Right atrium auricular region (tissue), 2 donors: ENCODE results near the gene ANKRD11. TPM values are rescaled to one million over a fixed set of nuclear protein-coding genes. Genes with fewer than 3 reads are reported as not detected.
"Not testable (repeated sequence)": the region's sequence is repeated elsewhere in the genome, so short reads cannot be mapped to it uniquely, and the experiment has no call there.

ENCODE experiments used
- DNase-seq: peaks from one replicate; pipeline ENCODE4 v3.0.0-alpha.2; 2019; ENCODE audit warnings: low spot score
- H3K27ac ChIP-seq, 2 donors: fragments of 200-600 bp; sonication (generic); 1 replicate in 1 of 2; 2 replicates in 1 of 2; pipeline ENCODE4 v1.5.1; 2016 to 2019
- H3K27me3 ChIP-seq, 2 donors: fragments of 200-600 bp; sonication (generic); one replicate each; pipeline versions ENCODE4 v1.5.1 to v1.6.0; 2017 to 2019
- H3K36me3 ChIP-seq: fragments of 200-600 bp; sonication (generic); one replicate; pipeline ENCODE4 v1.5.1; 2016
- H3K4me1 ChIP-seq, 2 donors: fragments of 200-600 bp; sonication (generic); one replicate each; pipeline versions ENCODE4 v1.5.1 to v1.6.0; 2017 to 2019
- H3K4me3 ChIP-seq, 2 donors: fragments of 200-600 bp; sonication (generic); 1 replicate in 1 of 2; 2 replicates in 1 of 2; pipeline ENCODE4 v1.5.1; 2017 to 2019; ENCODE audit warnings: mild to moderate bottlenecking in 1 of 2, moderate library complexity in 1 of 2
- H3K9me3 ChIP-seq, 2 donors: fragments of 200-600 bp; sonication (generic); one replicate each; pipeline ENCODE4 v1.5.1; 2019
- total RNA-seq, 2 donors: library from RNA; depleted of rRNA; stranded (reverse); fragments of >200 nt; gene quantifications; one replicate each; pipeline ENCODE4 v1.1.0, GENCODE V29; 2016
- TF ChIP-seq, protein P1 (sequence below), 2 donors: fragments of 200-600 bp; sonication (generic); IDR thresholded peaks; one replicate each; pipeline ENCODE4 v1.5.1; 2019; ENCODE audit warnings: antibody characterized with exemption in 2 of 2

Gene ANKRD11
- total RNA-seq, 2 donors from 2014 or later, result 55.2 to 68.1 TPM

DNA sequence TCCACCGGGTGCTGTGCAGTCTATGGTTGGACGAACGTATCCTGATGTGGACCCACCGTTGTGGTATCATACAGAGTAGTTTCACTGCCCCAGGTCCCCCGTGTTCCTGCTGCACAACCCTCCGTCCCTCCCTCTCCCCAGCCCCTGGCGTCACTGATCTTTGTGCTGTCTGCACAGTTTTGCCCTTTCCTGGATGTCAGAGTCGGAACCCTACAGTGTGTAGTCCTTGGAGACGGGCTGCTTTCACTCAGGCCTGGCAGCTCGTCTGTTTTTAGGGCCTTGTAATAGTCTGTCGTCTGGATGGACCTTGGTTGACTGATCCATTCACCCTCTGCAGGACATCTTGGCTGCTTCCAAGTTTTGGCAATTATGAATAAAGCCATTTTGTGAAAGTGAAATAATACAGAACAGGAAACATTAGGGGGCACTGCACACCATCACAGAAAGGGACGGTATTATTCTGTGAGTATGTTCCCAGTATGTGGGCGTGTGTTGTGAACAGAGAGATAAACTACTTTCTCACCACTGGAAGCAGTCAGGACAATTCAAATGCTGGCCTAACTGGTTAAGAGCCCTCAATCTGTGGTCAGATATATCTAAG, 156.9 kb downstream of the ANKRD11 start:
- Histone ChIP-seq H3K27ac (peak overlapping the region; percentile 82 to 88), H3K4me1 (peaks cover 0 to 86% of the 10 kb centered on the region in 2 donors)
- H3K4me3 ChIP-seq, DNase-seq, H3K36me3 ChIP-seq, H3K9me3 ChIP-seq, H3K27me3 ChIP-seq: not testable (repeated sequence)
- TF ChIP-seq, protein P1, sequence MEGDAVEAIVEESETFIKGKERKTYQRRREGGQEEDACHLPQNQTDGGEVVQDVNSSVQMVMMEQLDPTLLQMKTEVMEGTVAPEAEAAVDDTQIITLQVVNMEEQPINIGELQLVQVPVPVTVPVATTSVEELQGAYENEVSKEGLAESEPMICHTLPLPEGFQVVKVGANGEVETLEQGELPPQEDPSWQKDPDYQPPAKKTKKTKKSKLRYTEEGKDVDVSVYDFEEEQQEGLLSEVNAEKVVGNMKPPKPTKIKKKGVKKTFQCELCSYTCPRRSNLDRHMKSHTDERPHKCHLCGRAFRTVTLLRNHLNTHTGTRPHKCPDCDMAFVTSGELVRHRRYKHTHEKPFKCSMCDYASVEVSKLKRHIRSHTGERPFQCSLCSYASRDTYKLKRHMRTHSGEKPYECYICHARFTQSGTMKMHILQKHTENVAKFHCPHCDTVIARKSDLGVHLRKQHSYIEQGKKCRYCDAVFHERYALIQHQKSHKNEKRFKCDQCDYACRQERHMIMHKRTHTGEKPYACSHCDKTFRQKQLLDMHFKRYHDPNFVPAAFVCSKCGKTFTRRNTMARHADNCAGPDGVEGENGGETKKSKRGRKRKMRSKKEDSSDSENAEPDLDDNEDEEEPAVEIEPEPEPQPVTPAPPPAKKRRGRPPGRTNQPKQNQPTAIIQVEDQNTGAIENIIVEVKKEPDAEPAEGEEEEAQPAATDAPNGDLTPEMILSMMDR (IDR thresholded peaks at IDR 0.05), result peak; percentile 32 to 79

DNA sequence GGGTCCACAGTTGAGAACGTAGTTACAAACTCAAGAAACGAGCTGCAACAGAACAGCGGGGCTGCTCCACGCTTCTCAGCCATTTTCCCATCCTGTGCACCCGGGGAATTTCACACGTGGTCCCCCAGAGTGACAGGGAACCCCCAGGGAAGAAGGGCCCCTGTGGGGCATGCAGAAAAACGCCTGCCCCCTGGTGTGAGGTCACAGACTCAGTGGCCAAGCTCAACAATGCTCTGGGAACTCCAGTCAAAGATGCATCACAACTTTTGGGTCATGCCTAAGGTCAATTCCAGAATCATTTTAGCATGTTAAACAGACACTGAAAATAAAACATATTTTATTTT, 157.5 kb downstream of the ANKRD11 start:
- TF ChIP-seq, protein P1 (IDR thresholded peaks at IDR 0.05), result no peak

DNA sequence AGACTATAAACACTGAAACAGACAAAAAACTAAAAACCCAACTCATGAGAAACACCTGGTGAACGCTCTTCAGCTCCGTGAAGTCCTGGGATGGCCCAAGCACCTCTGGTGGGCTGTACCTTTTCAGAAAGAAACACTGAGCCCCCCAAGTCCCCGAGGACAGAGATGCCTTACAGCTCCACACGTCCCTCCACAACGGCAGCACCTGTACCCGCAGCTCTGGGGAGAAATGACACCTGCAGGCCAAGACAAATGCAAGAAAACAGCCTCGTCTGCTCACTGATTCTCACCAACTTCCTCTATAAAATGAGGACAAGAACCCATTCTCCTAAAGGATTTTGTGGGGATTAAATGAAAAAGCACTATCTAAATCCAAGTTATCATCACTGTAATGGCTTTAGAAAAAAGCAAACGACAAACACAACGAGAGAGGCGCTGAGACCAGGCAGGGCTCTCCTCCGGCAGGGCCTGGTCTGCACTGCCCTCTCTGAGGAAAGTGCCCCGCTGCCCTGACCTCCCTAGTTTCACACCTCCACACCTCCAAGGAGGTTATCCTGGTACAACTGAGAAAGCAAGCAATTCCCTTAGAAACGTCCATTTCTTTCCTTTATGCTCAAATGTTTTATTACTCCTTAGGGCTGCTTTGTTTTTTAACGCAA, 158.0 kb downstream of the ANKRD11 start:
- no peak for DNase-seq

More for the DNA sequence above, 157.5 kb downstream of the ANKRD11 start:
- peak overlapping the region in 1 of 2 donors; percentile 88 for H3K27ac ChIP-seq
- H3K9me3 ChIP-seq, result no peaks in the 10 kb centered on the region
- DNase-seq, result no peak
- peaks cover 0 to 80% of the 10 kb centered on the region in 2 donors for H3K4me1 ChIP-seq
- H3K4me3 ChIP-seq, result no peak overlapping the region
- no peaks in the 10 kb centered on the region for H3K36me3 ChIP-seq
- H3K27me3 ChIP-seq, result no peaks in the 10 kb centered on the region

DNA sequence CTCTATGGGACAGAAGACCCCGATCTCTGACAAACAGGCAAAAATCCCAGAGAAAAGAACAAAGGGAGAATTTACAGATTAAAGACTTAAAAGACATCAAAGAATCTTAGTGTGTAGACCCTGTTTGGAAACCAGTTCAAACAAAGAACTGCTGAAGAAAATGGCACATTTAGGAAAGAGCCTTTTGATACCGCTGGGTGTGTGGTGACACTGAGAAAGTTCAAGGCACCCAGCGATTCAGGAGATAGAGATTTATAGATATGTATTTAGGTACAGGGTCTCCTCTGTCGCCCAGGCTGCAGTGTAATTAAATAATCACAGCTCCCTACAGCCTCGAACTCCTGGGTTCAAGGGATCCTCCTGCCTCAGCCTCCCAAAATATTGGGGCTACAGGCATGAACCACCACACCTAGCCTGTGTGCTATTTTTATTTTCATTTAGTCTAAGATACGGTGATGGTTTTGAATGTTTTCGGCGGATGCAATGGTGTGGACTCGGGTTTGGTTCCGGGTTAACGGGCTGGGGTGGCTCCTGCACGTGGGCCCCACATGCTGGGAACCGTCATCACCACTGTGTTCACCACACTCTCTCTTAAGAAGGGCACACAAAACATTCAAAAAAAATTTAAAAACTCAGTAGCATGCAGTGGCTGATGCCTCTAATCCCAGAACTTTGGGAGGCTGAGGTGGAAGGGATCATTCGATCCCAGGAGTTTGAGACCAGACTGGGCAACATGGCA, 158.8 kb downstream of the ANKRD11 start:
- H3K36me3 ChIP-seq, result no peaks in the 10 kb centered on the region
- H3K4me3 ChIP-seq, result no peak overlapping the region
- H3K4me1 ChIP-seq, result peaks cover 0 to 82% of the 10 kb centered on the region in 2 donors
- TF ChIP-seq, protein P1 (IDR thresholded peaks at IDR 0.05), result no peak
- no peak for DNase-seq
- no peaks in the 10 kb centered on the region for H3K9me3 ChIP-seq
- no peaks in the 10 kb centered on the region for H3K27me3 ChIP-seq
- H3K27ac ChIP-seq, result peak overlapping the region in 1 of 2 donors; percentile 88

More for the DNA sequence above, 158.0 kb downstream of the ANKRD11 start:
- H3K9me3 ChIP-seq, result no peaks in the 10 kb centered on the region
- H3K27ac ChIP-seq, result peak overlapping the region in 1 of 2 donors; percentile 88
- TF ChIP-seq, protein P1 (IDR thresholded peaks at IDR 0.05), result no peak
- H3K4me3 ChIP-seq, result no peak overlapping the region
- H3K4me1 ChIP-seq, result peaks cover 0 to 75% of the 10 kb centered on the region in 2 donors
- H3K36me3 ChIP-seq, result no peaks in the 10 kb centered on the region
- H3K27me3 ChIP-seq, result no peaks in the 10 kb centered on the region

- Histone ChIP-seq H3K4me3 (no peak overlapping the region), H3K9me3 (no peaks in the 10 kb centered on the region), H3K4me1 (peaks cover 0 to 82% of the 10 kb centered on the region in 2 donors), H3K36me3 (no peaks in the 10 kb centered on the region), H3K27ac (peak overlapping the region; percentile 42 to 68), H3K27me3 (no peaks in the 10 kb centered on the region)
- DNase-seq, result no peak
- TF ChIP-seq, protein P1 (IDR thresholded peaks at IDR 0.05), result no peak
These were observed 160.0 kb downstream of the ANKRD11 start for GRCh38 chr16:89330177-89330856.

DNA sequence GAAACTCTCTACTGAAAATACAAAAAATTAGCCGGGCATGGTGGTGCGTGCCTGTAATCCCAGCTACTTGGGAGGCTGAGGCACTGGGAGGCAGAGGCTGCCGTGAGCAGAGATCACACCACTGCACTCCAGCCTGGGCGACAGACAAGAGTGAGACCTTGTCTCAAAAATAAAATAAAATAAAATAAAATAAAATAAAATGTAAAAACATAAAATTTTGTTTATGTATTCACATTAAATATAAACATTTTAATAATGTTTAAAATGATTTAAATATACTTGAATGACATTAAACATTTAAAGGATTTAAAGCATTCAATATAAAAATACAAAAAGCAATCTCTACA, 160.6 kb downstream of the ANKRD11 start:
- H3K36me3 ChIP-seq, H3K4me3 ChIP-seq, H3K27me3 ChIP-seq, H3K9me3 ChIP-seq, DNase-seq: not testable (repeated sequence)
- Histone ChIP-seq H3K4me1 (peaks cover 0 to 82% of the 10 kb centered on the region in 2 donors), H3K27ac (peak overlapping the region; percentile 42 to 68)

DNA sequence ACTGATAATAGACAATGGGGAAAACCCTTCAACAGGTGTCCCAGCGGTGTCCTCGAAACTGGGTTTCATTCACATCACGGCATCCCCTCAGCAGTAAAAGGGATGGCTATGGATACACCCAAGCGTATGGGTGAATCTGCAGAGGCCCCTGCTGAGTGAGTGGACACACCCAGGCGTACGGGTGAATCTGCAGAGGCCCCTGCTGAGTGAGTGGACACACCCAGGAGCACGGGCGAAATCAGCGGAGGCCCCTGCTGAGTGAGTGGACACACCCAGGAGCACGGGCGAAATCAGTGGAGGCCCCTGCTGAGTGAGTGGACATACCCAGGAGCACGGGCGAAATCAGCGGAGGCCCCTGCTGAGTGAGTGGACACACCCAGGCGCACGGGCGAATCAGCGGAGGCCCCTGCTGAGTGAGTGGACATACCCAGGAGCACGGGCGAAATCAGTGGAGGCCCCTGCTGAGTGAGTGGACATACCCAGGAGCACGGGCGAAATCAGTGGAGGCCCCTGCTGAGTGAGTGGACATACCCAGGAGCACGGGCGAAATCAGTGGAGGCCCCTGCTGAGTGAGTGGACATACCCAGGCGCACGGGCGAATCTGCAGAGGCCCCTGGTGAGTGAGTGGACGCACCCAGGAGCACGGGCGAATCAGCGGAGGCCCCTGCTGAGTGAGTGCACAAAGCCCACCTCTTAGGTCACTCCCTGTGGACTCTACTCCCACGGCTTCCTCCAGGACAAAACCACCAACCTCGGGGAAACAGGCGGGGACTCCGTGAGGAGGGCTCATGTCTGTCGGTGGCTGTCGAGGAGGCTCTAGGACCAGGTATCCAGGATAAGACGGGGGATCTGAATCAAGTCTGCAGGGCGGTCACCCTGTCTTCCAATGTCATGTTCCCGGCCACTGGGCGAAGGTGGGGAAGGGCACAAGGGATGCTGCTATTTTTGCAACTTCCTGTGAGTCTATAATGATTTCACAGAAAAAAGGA, 161.7 kb downstream of the ANKRD11 start:
- not testable (repeated sequence) for H3K27me3 ChIP-seq, H3K9me3 ChIP-seq, H3K36me3 ChIP-seq, H3K4me3 ChIP-seq, DNase-seq
- Histone ChIP-seq H3K27ac (peak overlapping the region in 1 of 2 donors; percentile 68), H3K4me1 (peaks cover 0 to 82% of the 10 kb centered on the region in 2 donors)
